DMS79 treated with DMSO at 0.1 percent for 48 hours (cell line): ENCODE results near the gene CD8B.
"Not testable (repeated sequence)": the region's sequence is repeated elsewhere in the genome, so short reads cannot be mapped to it uniquely, and the experiment has no call there.

Experiments
- DNase-seq: peaks from one replicate; lab custom pipeline; 2025; lab: John Stamatoyannopoulos, UW

The CD8B gene

GRCh38 chr2:86836915-86837695 lies 24.6 kb downstream of the CD8B start:
- DNase-seq, result not testable (repeated sequence)

GRCh38 chr2:86835548-86835889 lies 26.2 kb downstream of the CD8B start:
- DNase-seq, result not testable (repeated sequence)

- no peak for DNase-seq
Observed at GRCh38 chr2:86833315-86833714, 28.4 kb downstream of the CD8B start.

GRCh38 chr2:86832334-86833096 lies 29.2 kb downstream of the CD8B start:
- DNase-seq, result no peak

- DNase-seq, result no peak
Observed at GRCh38 chr2:86831537-86831936, 30.1 kb downstream of the CD8B start.

- DNase-seq, result no peak
Observed at GRCh38 chr2:86826951-86827350, 34.7 kb downstream of the CD8B start.

GRCh38 chr2:86825693-86826381 lies 35.8 kb downstream of the CD8B start:
- no peak for DNase-seq

GRCh38 chr2:86825036-86825692 lies 36.5 kb downstream of the CD8B start:
- DNase-seq, result no peak

GRCh38 chr2:86822668-86823345 lies 38.9 kb downstream of the CD8B start:
- no peak for DNase-seq

- DNase-seq, result no peak
Observed at GRCh38 chr2:86821842-86822241, 39.8 kb downstream of the CD8B start.

GRCh38 chr2:86821306-86821705 lies 40.4 kb downstream of the CD8B start:
- peak; percentile 24 for DNase-seq

GRCh38 chr2:86818957-86819356 lies 42.7 kb downstream of the CD8B start:
- DNase-seq, result no peak

GRCh38 chr2:86818114-86818801 lies 43.4 kb downstream of the CD8B start:
- no peak for DNase-seq

- DNase-seq, result no peak
Observed at GRCh38 chr2:86815611-86816010, 46.1 kb downstream of the CD8B start.

GRCh38 chr2:86809481-86810121 lies 52.1 kb downstream of the CD8B start:
- no peak for DNase-seq

- DNase-seq, result peak; percentile 91
Observed at GRCh38 chr2:86808315-86809161, 53.1 kb downstream of the CD8B start.

- DNase-seq, result peak; percentile 82
Observed at GRCh38 chr2:86807468-86808275, 54.0 kb downstream of the CD8B start.

GRCh38 chr2:86807133-86807467 lies 54.6 kb downstream of the CD8B start:
- no peak for DNase-seq
